Activated CD4-positive, CD25-positive, alpha-beta regulatory T cell (primary cell): ENCODE data around the gene CHIT1.
"Not testable (repeated sequence)": the region's sequence is repeated elsewhere in the genome, so short reads cannot be mapped to it uniquely, and the experiment has no call there.

Source experiments
- DNase-seq, 4 experiments: peaks; one replicate each; lab custom pipeline; 2025; lab: John Stamatoyannopoulos, UW

The CHIT1 gene

DNA sequence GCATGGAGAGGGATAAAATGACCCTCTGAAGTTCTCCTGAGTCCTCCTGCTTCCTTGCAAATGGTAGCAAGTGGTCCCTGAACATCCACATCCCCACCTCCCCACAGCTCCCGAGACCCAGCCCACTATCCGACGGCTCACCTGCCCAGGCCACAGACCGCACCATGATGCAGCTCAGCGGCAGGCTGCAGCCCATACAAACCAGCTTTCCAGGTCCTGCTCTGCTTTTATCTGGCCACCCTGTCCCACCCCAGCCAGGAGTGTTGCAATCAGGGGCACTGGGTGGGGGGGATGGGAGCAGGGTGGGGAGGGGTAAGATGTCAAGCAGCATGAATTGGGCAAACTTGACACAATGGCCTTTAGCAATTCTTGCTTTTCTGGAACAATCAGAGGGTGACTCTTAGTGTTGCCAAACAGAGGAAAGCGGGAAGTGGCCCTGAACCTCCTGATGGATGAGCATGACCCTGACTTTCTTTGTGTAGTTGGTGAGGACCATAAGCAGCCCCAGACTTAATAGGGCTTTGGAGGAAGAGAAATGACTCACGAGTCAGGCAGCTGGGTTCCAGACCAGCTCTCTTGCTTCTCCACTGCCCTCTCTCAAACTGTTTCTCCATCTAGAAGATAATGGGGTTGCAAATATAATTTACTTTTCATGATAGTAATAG is at the start of gene CHIT1:
Gene CHIT1, minus strand, starts transcription at position 203 of the 665 bp plus-strand sequence. Its CDS starts 37 bp downstream, at position 166.
- no peak for DNase-seq

DNA sequence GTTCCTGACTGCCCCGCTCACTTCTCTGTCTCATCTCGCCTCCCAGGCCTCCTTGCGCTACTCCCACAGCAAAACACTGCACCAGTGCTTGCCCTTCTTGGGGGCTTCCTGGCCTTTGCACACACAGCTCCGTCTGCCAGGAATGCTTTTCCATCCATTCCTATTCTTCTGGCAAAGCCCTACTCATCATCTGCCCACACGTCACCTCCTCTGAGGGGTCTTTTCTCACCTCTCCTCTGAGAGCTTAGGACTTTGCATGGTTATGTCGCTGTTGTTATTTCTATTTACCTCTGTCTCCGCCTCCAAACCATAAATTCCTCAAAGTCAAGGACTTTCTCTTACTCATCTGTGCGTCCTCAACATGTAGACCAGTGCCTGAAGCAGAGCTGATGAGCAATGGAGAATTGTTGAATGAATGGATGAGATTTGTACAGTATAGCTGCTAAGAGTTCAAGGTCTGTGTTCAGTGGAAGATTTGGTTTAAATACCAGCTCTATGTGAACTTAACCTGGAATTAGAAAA is 49.5 kb upstream of the CHIT1 start:
- DNase-seq, result no peak

DNA sequence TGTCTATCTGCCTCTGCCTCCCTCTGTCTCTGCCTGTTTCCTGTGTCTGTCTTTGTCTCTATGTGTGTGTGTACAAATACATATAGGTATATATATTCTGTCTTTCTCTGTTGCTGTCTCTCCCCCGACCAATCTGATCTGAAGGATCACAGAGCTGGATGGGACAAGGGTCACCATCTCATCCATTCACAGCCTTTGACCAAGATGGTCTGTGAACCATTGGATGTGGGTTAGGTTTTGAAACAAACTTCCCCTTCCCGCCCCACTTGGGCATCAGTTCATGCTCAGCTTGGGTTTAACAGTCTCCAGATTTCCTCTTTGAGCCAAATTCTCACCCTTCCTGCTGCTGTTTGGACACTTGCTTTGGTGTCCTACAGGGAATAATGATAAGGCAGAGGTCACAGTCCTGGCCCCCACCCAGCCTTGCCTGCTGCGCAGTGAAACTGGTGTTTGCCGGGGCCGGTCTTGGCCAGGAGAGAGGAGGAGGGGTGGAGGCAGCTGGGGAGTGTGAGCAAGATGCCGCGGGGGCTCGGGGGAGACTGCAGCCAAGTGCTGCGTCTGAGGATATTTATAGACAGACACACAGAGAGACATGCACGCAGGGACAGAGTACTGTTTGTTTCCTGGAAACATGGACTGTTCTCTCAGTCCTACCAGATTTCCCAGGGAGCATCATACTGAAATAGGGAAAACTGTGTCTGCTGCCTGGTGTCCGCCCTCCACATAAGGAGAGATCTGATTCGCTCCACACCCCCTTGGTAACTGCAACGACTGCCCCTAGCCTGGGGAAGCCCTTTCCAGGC is 48.8 kb upstream of the CHIT1 start:
- no peak for DNase-seq

DNA sequence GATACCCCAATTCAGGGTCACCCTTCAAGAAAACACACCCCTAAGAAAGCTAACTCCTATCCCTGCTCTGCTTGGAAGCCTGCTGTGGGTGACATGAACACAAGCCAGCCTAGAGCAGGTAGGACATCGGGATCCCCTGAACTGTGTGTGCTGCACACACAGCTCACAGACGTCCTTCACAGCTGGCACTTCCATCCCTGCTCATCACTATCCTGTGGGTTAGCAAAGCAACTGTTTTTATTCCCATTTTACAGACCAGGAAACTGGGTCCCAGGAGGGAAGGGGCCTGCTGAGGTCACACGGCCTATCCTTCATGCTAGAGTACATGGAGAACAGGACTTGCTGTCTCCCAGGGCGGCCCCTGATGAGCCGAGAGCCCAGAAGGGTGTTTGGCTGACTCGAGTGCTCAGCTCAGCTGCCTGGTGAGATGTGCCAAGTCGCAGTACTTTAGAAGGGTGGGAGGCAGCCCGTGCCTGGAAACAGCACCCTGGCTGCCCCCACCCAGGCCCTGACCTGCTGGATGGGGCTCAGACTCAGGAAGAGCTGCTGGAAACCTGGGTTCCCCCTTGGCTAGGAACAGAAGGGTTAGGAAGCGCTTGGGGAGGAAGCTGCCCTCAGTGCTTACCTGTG is 47.6 kb upstream of the CHIT1 start:
- DNase-seq, result no peak

DNA sequence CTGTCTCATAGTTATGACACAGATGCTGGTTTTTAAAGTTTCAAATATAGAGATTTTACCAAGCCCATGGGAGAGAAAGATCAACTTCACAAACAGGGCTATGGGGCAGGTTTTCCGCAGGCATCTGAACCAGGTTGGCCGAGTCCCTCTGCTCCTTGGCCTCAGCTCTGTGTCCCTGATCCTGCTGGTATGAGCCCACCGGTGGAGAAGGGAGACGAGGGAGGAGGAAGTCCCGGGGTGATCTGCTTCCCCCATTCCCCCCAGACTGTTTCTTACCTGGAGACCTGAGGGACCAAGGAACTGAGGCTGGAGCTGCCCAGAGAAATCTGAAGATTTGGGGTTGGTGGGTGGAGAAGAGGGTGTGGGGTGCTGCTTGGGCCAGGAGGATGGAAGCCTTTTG is 46.9 kb upstream of the CHIT1 start:
- no peak for DNase-seq

DNA sequence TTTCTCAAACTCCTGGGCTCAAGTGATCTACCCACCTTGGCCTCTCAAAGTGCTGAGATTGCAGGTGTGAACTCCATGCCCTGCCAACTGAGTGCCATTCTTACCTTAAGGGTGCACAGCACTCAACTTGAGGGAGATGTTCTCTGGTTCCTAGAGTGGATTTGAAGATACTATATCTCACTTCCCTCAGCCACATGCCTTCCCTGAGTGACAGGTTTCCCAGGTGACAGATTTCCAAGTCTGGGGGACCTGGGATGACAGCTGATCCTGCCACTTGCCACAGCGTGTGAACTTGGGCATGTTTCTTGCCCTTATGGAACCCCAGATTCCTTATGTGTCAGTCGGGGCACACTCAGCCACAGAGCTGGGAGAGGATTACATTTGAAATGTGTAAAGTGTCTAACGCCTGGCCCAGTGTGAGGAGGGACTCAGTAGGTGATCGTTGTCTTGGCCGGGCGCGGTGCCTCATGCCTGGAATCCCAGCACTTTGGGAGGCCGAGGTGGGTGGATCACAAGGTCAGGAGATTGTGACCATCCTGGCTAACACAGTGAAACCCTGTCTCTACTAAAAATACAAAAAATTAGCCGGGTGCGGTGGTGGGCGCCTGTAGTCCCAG is 46.3 kb upstream of the CHIT1 start:
- DNase-seq, result no peak

DNA sequence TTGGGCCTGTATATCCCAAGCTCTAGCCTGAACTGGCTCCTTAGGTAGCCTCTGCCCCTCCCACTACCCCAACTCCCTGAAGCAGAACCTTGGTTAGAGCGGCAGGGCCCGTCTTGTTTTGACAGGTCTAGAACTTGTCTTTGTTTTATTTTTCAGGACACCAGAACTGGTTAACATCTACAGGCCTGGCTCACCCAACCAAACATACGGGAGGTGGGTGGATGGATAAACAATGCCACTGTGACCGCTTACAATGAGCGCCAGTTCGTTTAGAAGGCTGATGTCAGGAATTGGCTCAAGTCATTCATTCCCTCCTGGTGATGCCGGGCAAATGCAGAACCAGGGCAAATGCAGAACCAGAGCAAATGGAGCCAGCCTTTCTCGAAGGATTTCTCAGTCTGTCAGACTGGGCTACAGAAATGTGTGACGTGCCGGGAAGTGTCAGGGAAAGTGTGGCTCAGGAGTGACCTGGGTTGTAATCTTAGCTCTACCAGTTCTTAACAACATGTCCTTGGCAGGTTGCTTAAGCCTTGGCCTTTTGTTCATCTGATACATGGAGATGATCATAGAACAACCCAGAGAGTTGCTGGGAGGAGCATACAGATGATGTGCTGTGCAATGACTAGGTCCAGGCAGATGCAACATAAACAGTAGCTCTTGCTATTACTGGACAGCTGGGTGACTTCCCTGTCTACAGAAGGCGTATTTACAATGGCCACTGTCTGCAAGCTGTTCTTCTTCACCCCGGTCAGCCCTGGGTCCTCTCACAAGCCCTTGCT is 45.3 kb upstream of the CHIT1 start:
- no peak for DNase-seq

DNA sequence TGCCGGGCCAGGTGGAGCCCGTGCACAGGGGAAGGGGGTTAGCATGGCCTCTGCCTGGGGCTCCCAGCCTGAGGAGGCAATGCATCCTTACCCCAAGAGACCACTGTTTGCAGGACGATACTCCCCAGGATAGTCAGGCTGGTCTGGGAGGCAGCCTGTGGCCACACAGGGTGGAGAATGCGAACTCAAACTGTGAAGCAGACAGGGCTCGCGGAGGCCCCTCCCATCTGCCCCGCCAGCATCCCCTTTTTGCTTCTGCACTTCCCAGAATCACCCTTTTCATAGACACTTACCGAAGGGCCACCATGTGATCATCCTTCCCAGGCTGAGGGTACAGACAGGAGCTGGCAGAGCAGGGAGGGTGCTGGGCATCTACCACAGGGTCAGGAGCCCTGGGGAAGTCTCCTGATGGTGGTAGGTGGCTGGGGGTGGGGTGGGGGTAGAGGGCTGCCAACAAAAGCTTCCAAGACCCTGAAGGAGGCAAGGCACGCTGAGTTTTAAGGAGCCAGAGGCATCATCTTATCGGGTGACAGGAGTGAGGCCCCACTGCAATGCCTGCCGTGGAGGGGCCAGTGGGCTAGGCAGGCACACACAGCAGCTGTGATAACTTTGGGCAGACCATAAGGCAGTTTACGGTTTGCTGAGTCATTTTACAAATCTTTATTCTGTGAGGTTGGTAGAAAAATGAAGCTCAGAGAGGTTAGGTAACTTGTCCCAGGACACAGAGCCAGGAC is 44.6 kb upstream of the CHIT1 start:
- no peak for DNase-seq

DNA sequence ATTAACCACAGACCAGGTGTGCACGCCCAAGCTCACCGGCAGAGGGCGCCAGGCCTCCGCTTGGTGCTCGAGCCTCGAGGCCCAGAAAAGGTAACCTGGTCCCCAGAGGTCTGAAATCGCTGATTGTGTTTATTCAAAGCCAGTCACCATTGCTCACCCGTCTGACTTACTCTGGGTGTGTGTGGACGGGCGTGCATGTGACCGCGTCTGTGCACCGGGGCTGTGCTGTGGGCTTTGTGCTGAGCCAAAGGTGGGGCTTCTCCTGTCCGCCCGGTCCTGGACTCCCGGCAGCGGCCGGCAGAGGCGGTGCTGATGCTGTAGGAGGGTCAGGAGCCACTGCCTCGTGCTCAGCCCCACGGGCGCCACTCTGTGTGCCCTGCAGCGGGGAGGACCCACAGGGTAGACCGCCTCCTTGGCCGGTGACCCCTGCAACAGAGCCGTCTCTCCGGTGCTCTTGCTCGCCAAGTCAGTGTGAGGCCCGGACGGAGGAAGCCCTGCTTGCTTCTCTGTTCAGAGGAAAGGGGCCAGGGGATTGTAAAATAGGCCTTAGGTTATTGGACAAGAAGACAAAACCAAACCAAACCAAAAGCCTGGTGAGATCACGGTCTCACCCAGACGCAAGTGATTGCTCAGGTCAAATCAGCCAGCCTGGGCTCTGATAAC is 43.9 kb upstream of the CHIT1 start:
- peak; percentile 88 to 93 (median 90) for DNase-seq

DNA sequence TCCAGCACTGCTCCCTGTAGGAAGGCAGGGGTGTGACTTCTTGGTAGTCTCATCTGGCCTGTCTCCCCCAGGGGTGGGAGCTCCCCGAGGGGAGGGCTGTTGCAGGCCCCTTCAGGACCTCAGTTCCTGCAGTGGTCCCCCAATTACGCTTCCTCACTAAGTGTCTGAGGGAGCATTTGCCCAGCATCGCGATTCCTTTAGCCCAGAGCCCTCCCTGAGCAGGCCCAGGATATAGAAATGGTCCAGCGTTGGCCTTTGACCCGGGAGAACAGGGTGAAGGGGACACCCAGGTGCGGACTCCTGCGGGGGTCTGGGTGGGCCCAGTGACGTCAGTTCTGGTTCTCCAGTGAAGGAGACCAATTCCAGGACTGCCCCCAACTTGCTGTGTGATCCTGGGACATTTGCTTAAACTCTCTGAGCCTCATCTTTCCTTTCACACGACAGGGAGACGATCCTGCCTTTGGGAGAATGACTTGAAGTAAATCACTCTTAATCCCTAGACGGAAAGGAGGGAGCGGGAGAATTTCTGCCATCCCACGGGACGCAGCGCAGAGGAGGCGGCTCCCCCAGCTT is 43.2 kb upstream of the CHIT1 start:
- no peak for DNase-seq

DNA sequence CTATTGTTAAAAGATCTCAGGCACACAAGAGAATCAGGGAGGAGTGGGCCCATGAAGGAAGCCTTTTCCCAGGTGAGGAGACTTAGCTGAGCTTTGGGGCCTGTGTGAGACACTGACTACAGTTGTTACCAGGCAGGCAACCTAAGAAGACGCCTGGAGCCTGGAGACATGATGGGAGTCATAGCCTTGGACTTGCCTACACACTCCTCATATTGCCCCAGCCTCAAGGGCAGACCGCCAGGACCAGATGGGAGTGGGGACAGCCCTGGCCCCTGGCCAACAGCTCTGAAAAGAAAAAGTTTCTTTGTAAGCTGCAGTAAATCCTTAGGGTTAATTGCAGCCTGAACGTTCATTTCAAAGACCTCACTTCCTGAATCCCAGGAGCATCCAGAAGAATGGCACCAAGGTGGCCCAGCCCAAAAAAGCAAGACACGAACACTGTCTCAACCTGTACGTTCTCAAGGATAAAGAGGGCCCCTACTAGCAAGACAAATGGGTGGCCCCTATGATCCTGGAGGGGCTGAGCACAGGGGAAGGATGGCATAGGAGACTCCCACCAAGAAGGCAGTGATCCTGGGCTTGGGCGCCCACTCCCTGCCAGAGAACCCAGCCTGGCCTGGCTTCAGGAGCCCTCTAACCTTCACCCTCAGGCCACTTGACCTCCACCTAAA is 42.6 kb upstream of the CHIT1 start:
- DNase-seq, result no peak

DNA sequence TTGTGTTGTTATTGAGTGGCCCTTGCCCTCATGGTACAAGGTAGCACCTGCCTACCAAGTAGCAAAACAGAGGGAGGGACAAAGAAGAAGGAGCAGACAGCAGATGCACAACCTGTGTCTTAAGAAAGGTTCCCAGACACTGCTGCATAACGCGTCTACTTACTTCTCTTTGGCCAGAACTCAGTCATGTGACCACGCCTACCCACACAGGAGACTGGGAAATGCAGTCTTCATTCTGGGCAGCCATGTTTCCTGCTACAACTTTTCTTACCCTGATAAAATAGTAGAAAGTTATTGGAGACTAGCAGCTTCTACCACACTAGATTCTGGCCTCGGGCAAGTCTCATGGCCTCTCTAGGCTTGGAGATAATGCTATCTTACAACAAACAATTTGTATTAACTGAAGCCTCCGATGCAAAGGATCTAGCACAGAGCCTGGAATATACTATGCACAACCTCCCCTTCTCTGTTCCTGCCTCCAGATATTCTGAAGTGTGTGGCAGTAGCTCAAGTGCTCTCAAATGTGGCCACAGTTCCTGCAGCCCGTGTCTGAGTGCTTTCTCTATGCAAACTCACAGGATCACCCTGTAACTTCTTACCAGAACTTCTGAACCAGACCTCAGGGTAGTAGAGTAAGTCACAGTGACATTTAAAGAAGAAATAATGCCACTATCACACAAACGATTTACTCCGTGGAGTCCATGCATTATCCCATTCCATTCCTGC is 41.7 kb upstream of the CHIT1 start:
- peak in 2 of 4 experiments; percentile 51 to 56 for DNase-seq

DNA sequence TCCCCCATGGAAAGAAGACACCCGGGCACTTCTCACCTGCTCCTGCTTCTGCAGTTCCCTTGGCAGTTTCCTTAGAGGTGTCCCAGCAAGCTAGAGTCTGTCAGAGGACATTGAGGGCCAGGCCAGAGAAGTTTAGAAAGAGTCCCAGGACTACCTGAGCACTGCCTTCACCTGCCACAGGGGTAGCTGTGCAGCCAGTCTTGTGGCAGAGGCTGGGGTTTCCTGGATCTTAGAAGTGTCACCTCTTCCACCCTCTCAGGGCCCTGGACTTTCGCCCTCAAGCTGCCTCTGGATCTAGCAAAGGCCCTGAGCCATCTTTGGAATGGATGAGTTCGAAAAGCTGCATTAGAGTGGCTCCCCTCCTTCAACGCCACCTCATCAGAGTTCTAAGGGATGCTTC is 41.0 kb upstream of the CHIT1 start:
- no peak for DNase-seq

DNA sequence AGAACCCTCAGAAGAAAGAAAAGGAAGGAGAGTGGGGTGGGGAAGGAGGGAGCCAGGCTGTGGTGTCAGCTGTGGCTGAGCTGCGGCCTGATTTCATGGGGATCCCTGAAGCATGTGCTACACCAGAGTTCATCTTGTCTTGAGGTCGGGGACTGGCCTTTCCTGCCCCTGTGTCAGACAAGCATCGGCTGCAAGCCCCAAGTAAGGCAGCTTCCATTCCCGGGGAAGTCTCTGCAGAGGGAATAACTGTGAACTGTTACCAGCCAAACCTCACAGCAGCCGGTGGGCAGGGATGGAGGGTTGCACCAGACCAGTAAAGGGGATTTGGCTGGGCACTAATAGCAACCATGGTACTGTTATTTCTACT is 40.2 kb upstream of the CHIT1 start:
- DNase-seq, result no peak

DNA sequence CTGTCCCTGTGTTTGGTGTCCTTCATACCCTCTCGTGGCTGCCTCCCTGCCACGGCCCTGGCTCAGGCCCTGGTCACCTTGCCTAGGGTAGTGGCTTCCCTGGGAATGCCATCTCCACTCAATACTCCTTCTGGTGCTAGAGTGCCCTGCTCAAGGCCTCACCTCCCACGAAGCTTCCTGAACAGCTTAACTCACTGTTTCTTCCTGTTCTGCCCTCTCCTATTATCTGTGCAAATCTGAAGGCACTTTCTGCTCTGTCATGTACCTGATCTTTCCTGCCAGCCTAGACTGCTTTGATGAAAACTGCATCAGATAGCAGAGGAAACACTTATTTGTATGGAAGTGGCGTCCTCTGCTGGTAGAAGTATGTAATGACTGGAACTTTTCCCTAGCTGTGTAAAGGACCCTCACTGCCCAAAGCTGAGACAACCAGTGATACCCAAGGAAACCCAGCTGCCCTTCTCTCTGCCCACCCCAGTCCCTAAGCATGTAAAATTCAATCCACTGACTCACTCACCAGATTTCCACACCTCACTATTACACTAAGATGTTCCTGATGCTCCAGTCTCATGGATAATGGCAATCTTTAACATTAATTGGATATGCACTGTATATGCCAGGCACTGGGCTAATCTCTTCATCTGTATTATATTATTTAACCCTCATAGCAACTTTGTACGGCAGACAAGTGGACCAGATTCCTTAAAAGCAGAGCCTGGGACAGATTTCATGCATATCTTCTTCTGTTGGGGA is 39.6 kb upstream of the CHIT1 start:
- peak in 2 of 4 experiments; percentile 14 to 22 for DNase-seq

DNA sequence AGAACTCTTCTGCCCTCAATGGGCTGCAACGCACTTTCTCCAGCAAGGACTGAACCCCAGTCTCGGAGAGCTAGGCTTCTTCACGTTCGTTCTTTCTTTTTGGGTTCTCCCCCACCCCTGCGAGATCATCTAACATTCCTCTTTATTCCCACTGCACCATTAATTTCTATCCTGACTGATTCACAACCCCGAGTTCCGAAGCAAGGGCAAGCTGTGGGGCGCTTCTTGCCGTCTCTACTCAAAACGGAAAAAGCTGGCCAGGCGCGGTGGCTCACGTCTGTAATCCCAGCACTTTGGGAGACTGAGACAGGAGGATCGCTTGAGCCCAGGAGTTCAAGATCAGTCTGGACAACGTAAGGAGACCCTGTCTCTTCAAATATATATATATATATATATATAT is 38.4 kb upstream of the CHIT1 start:
- DNase-seq, result no peak

DNA sequence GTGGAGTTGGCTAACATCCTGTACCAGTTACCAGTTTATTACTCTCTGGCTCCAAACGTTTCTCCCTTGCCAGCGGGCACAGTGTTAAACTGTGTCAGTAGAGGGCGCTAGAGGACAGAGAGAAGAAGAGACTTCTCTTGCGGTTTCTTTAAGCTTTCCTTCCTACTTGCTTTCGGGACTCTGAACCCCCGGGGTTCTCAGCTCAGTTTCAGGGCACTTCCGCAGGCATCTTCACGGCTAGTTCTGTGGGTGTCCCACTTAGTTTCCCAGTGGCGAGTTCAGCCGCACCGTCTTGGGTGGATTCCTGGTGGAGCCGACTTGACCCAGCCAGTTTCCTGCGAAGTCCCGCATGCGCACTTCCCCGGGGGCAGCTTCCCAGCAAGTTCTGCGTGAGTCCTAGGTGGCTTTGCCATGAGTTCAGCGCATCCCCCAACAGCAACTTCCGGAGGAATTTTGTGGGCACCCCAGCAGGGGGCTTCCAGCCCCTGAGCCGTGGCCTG is 37.9 kb upstream of the CHIT1 start:
- DNase-seq, result peak; percentile 50 to 67 (median 57)

DNA sequence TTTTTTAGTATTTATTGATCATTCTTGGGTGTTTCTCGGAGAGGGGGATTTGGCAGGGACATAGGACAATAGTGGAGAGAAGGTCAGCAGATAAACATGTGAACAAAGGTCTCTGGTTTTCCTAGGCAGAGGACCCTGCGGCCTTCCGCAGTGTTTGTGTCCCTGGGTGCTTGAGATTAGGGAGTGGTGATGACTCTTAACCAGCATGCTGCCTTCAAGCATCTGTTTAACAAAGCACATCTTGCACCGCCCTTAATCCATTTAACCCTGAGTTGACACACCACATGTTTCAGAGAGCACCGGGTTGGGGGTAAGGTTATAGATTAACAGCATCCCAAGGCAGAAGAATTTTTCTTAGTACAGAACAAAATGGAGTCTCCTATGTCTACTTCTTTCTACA is 36.7 kb upstream of the CHIT1 start:
- DNase-seq, result not testable (repeated sequence)
